CD4-positive, alpha-beta T cell treated with Interleukin-15 for 4 hours (primary cell): ENCODE data around the gene CLDN24.

ENCODE experiments used
- DNase-seq: peaks from one replicate; pipeline ENCODE4 v3.0.0-alpha.2; 2020; ENCODE audit warnings: low spot score

The CLDN24 gene

GRCh38 chr4:183321079-183321478 is 1.1 kb downstream of the CLDN24 start:
- no peak for DNase-seq

DNA sequence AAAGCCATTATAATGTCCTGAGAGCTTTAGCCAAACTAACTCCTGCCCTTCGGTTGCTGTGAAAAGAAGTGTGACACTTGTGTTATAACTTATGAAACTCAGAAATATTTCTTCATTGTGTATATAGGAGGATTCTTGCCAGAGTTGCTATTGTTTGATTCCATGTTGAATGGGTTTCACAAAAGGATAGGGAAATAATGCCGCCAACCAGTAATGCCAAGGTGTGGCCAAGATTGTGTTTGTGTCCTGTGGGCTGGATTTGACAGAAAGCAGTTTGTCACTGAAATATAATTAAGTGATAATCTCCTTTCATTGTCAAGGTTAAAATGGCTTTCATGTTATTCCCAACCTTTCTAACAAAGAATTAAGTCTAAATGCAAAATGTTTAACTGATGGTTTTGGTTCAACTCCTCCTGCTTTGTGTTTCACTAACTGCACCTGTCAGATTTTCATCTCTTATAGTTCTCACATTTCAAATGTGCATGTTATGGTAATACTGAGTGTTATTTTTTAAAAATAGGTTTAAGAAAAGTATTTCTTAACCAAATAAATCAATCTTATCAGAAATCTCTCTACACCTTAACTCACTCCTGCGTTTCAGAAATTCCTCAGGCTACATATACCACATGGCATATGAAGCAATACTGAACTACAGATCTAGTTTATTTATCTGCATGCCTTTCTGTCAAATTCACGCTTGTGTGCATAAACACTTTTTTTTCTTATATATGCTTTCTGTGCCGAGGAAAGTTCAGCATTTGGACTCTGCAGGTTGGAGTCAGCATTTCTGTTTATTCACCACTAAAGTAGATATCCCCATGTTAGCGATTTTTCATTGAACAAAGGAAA is 1.8 kb downstream of the CLDN24 start, which contains the start of gene CLDN22:
Gene CLDN22 (minus strand): TSS at position 66 of the 849 bp plus-strand sequence. CDS start 58 bp downstream, at position 8.
- DNase-seq: no peak

- no peak for DNase-seq
These were observed 3.6 kb downstream of the CLDN24 start for GRCh38 chr4:183318656-183319055.

DNA sequence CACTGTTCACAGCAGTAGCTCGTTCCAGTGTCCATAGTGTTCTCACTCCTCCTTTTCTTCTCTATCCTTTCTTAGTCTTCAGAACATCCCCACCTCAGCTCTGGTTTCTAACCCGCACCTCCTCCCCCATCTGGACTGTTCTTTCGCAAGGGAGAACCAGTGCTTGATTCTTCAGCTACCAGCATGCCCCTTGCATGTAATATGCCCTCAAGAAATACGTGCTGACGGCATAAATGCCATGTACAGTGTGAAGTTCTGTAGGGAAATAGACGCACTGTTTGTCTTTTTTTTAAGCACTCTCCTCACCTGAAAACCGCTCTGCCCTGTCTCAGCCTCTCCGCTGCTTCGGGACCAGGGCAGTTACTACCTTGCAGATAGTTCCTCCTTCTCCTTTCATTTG is 7.4 kb downstream of the CLDN24 start:
- DNase-seq: no peak

DNA sequence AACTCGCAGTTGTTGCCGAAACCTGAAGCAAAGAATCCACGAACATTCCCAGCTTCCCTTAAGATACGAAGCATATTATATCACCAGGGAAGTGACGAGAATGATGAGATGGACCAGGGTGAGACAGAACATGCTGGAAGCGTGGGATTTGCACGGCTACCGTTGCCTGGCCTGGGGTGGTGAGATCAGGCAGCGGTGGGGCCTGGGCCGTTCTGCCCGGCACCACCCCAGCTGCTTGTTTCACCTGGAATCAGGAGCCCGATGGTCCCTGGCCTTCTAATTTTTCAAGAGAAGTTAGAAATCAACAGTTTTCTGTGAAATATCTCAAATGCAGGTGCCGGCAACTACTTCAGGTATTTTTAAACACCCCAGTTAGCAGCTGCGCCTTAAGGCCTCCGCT is 7.9 kb downstream of the CLDN24 start:
- DNase-seq: no peak

- DNase-seq: no peak
These were observed 9.4 kb downstream of the CLDN24 start for GRCh38 chr4:183312841-183313240.

- DNase-seq: no peak
These were observed 15.4 kb downstream of the CLDN24 start for GRCh38 chr4:183306811-183307210.

DNA sequence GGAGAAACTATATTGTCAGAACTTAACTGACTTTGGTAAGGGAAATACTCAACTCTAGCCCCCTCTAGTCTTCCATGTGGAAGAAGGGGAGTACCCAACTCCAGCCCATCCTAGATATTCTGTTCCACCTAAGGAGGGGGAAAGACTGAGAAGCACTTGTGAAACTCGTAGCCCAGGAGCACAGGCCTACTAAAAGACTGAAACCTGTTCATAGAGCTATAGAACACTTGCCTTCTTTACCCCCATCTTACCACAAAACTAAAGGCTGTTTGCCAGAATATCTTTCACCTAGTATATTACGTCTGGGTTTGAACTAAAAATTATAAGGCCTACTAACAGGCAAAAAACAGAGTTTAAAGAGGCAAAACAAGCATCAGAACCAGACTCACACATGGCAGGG is 17.7 kb downstream of the CLDN24 start:
- no peak for DNase-seq

GRCh38 chr4:183304067-183304466 is 18.2 kb downstream of the CLDN24 start:
- DNase-seq: no peak

DNA sequence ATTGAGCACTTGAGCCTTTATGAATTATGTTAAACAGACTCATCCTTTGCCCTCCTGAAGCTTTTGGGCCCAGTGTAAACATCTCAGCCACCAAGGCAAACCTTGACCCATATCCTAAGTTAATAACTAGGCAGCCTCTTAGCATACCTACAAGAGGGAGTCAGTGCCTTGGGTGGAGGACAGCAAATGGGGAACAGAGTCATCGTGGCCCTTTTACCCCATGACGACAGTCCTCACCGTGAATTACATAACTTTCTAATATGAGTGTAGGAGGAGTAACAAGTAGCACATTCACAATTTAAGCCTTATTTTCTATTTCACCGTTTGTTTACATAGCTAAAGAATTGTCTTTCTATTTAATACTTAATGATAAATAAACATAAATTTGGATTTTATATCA is 18.9 kb downstream of the CLDN24 start:
- no peak for DNase-seq

DNA sequence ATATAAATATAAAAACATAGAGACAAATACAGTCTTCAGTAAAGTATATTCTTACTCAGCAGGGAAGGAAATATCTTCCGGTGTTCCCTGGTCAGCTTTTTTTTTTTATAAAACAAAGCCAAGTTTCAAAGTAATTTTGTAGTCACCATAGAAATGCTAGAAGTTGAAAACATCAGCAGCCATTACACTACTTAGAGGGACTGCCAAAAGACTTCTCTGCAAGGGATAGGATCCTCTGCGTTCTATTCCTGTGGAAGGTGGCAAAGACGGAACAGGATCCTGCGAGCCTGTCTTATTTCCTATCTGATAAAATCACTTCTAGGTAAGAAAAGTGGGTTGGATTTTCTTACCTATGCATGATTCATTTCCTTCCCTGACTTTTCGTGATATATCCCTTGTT is 21.6 kb downstream of the CLDN24 start:
- no peak for DNase-seq

GRCh38 chr4:183300070-183300469 is 22.2 kb downstream of the CLDN24 start:
- no peak for DNase-seq

DNA sequence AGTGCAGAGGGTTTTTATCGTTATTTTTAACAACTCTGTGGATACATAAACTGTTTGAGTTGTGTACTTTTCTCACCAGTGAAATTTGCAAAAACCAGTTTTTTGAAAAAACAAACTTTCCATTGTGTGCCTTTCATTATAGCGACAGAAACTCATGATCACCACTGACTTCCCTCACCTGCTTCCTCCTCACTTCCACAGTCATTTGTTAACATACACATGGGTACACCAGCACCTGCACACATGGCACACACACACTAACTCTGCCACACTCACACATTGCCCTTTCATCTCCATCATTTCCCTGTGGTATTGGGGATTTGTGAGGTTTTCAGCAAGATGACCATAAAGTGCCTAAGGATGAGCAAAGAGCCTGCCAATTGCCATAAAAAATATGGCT is 22.8 kb downstream of the CLDN24 start:
- no peak for DNase-seq

GRCh38 chr4:183297675-183298074 is 24.6 kb downstream of the CLDN24 start:
- no peak for DNase-seq

GRCh38 chr4:183295711-183296110 is 26.5 kb downstream of the CLDN24 start:
- no peak for DNase-seq

DNA sequence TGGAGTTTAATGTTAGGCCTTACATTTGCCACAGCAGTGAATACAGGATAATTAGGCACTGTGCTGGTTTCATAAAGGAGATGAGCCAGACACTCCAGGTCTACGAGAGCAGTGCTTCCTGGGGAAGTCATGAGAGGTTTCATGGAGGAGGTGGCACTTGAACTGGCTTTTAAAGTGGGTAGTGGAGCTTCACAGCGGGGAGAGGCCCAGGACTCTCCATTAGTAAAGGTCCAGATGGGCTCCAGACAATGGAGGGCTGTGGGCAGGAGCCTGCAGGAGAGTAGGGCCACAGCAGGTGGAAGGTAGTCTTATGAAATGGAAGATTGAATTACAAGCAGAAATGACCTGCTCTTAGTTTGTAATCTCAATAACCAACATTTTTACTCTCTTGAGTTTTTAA is 31.2 kb downstream of the CLDN24 start:
- DNase-seq: no peak

GRCh38 chr4:183289688-183290087 is 32.5 kb downstream of the CLDN24 start:
- no peak for DNase-seq

GRCh38 chr4:183288955-183289354 is 33.3 kb downstream of the CLDN24 start:
- DNase-seq: no peak

- DNase-seq: no peak
These were observed 34.5 kb downstream of the CLDN24 start for GRCh38 chr4:183287677-183288076.

- no peak for DNase-seq
These were observed 34.9 kb downstream of the CLDN24 start for GRCh38 chr4:183287309-183287659.

DNA sequence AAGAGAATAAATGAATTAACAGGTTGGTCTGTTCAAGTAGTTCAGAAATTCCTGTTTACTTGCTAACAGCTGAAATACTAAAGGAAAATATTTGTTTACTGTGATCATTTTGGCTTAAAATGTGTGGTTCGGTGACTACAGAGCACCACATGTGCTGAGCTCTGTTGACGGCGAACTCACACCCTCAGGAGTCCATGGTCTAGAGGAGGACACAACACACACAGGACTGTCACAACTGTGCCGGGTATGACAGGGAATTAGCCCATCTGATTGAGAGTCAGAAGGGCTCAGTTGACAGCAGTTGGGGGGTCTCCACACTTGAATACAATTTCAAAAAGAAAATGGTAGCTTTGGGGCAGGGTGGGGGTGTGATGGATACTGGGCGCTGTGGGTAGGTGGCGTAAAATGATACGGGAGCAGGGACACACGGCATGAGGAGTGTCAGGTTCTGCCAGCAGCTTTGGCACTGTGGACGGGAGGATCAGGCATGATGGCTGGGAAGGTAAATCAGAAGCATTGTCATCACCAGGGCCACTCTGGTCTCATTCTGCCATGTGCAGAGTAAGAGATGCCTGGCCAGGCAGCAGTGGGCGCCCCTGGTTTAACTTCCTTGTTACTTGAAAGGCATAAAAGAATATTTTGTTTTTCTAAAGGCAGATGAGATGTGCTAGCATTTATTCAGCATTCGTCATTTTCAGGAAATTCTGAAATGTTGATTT is 35.5 kb downstream of the CLDN24 start:
- DNase-seq: no peak

DNA sequence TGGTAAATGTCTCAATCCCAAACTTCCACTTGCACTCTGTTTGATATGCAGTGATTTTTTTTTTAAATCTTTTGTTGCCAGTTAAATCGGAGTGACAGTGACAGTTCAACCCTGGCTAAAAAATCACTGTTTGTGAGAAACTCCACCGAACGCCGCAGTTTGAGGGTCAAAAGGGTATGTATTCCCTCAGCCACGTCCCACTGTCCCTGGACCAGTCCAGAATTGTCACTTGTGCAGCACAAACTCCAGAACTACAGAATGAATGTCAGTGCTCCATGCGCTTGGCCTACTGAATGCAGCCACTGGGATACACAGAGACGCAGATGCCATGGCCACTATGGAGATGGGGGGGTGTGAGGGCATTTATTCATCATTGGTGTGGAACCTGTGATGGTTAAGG is 36.3 kb downstream of the CLDN24 start:
- no peak for DNase-seq

DNA sequence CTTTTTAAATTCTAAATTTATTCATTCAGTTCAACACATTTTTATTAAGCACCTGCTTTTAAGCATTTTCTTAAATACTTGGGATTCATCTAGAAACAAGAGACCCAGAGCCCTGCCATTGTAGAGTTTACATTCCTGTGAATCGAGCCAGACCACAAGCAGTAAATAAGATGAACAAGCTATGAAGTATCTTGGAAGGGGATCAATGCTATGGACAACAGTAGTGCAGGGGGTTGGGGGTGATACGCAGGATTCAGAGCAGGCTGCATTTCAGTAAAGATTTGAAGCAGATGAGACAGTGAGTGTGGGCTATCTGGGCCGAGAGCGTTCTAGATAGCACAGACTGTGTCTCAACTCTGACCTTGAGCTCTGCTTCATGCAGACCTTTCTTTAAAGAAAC is 37.3 kb downstream of the CLDN24 start:
- no peak for DNase-seq
